Stimulated activated CD4-positive, alpha-beta T cell treated with anti-CD3 and anti-CD28 coated beads, Interleukin-4, amount 100 ng/mL, for 4 hours (primary cell): ENCODE measurements around the gene DCC.

Experiments
- DNase-seq, 2 experiments: peaks; one replicate each; pipeline ENCODE4 v3.0.0-alpha.2; 2020

Gene DCC

GRCh38 chr18:53254265-53254664 is 914.3 kb downstream of the DCC start:
- DNase-seq = no peak

DNA sequence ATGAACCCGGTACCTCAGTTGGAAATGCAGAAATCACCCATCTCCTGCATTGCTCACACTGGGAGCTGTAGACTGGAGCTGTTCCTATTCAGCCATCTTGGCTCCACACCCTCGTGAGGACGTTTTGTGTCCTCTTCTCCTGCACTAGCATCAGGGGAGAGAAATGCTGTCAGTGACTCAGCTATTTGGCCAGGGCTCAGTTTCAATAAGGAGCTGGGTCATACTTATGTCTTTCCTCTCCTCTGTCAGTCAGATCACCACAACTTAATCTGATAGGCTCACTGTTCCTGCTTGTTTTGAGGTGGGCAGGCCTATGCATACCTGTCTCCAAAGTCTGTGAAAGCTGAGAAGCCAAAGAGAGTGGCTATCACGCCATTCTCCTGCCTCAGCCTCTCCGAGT is 921.2 kb downstream of the DCC start:
- DNase-seq = no peak

GRCh38 chr18:53266850-53267249 is 926.9 kb downstream of the DCC start:
- no peak for DNase-seq

GRCh38 chr18:53268455-53268854 is 928.5 kb downstream of the DCC start:
- DNase-seq = no peak

GRCh38 chr18:53281406-53281805 is 941.4 kb downstream of the DCC start:
- no peak for DNase-seq

DNA sequence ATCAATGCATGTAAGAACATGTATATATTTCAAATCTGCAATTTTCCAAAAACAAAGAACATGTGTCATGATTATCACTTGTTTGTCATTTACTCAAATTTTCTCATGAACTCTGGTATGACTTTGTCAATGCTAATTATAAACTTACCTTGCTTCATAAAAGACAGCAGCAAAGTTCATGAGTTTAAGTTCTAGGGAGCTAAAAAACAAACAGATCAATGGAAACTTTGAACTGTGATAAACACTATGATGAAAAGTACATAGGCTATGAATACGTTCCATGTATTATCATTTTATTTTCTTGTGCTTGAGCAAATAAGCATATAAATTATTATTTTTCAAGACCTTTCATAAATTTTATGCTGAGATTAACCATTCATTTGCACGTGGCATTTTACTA is 943.7 kb downstream of the DCC start:
- no peak for DNase-seq

DNA sequence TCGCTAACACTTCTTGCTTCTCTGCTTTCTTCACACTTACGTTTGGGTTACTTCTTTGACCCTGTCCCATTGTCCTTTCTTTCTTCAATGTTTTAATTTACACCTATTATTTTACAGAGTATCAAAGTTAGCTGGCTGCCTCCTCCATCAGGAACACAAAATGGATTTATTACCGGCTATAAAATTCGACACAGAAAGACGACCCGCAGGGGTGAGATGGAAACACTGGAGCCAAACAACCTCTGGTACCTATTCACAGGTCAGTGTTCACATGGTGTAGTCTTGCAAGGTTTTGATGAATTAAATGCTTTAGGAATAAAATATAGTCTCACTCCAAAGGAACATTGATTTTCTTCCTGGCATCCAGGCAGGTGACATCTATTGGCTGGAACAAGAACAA is 965.5 kb downstream of the DCC start:
- DNase-seq = no peak

DNA sequence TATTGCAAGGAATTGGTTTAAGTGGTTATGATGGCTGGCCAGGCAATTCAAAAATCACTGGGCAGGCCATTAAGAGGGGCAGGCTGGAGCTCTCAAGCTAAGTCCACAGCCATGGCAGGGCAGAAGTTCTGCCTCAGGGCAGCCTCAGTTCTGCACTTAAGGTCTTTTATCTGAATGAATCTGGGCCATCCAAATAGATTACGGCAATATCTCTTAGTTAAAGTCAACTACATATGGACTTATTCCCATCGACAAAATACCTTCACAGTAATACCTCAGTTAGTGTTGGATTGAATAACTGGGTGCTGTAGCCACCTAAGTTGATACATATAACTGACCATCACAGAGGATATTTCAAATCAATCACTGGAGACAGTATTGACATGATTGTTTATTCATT is 979.6 kb downstream of the DCC start:
- no peak for DNase-seq

GRCh38 chr18:53322163-53322562 is 982.2 kb downstream of the DCC start:
- no peak for DNase-seq

DNA sequence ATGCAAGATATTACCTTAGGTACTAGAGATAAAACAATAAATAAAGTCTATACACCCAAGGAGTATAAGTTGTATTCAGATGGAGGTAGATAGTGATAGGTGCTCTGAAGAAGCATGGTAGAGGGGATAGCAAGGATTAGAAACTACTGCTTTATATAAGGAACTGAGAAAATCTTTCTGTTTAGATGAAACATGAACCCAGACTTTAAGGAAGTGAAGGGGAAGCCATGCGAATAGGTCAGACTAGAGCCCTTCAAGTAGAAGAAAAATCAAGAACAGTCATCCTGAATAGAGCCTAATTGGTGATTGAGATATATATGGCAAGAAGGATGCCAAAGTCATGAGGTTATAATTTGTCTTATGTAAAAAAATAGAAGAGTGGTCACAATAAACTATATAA is 984.4 kb downstream of the DCC start:
- DNase-seq = no peak

- no peak for DNase-seq
These were observed 1020.8 kb downstream of the DCC start for GRCh38 chr18:53360501-53361443.

- DNase-seq = no peak
These were observed 1035.6 kb downstream of the DCC start for GRCh38 chr18:53375621-53376020.

DNA sequence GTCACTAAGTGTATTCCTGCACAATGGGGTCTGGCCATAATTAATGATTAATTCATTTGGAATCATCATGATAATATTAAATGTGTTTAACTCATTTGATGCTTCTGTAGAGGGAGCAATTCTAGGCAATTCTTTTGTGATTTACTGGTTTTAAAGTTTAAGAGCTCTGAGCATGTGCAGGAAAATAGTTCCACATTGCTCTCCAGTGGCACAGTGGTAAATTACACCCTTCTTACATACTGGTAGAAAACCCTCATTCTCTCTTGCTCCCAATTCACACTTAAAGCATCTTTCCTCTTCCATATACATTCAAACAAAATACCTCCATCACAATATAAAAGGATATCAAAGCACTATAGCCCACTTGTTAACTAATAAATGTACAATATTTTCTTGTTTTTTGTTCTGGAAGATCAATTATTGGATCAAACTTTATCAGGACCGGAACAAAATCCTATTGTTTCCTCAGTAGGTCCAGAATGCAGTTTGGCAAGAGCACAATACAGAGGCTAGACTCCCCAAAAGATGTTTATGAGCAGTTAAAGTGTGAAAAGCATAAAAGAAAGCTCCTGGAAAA is 1040.2 kb downstream of the DCC start:
- DNase-seq = no peak

GRCh38 chr18:53382870-53383269 is 1042.9 kb downstream of the DCC start:
- no peak for DNase-seq

DNA sequence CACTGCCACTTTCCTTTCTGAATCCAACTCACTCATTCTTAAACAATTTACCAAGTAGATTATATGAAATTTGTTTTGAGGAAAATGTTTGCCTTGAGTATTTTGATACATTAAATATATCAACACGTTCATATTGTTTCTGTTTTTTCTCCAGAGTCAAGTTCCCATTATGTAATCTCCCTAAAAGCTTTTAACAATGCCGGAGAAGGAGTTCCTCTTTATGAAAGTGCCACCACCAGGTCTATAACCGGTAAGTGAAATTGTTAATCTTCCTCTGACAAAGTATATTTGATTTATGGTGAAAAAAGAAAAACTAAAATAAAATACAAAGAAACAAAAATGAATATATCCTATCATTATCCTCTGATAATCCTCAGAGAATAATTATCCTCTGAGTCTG is 1045.9 kb downstream of the DCC start:
- no peak for DNase-seq

DNA sequence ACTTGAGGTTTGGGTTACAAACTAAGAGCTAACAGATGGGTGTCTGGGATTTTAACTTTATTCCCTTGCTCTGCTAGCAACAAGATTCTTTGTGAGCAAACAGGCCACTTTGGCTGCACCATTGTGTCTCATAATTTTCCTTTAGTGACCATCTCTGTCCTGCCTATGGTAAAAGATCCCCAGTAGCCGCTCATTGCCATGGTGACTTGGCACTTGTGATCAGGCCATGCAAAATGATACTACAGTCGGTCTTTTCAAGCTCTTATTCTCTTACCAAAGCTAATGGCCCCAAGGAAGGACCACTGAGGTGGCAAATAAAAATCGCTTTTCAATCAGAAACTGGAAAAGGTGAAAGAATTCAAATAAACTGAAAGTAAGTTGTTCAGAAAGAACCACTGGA is 1047.6 kb downstream of the DCC start:
- DNase-seq = no peak

- DNase-seq = no peak
These were observed 1062.7 kb downstream of the DCC start for GRCh38 chr18:53402670-53403069.

DNA sequence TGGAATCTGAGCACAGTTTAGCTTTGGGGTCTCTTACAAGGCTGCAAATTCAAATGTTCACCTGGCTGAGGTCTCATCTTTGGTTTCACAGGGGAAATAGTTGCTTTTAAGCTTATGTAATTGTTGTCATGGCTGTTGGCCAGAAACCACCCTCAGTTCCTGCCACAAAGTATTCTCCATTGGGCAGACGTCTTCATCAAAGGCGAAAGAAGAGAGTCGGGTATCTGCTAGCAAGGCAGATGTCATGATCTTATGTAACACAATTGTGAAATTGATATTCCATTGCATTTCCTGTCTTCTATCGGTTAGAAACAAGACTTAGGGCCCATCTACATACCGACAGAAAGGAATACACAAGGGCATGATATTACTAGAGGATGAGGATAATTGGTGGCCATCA is 1068.3 kb downstream of the DCC start:
- DNase-seq = no peak

- no peak for DNase-seq
These were observed 1071.5 kb downstream of the DCC start for GRCh38 chr18:53411511-53411910.

- DNase-seq = no peak
These were observed 1077.0 kb downstream of the DCC start for GRCh38 chr18:53417003-53417402.

DNA sequence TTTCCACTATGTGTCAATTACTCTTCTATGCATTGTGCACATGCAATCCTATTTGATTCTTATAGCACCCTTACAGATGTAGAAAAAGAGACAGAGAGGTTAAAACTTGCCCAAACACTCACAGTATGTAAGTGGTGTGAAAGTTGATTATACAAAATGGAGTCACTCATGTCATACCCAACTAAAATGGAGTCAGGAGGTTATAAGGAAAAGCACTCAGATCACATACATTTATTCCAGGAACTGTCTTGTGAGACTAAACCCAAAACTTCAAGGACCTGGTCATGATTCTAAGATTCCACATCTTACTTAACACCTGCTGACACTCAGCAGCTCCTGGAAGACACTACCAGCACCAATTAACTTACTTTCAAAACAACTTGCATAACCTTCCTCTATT is 1081.9 kb downstream of the DCC start:
- no peak for DNase-seq

DNA sequence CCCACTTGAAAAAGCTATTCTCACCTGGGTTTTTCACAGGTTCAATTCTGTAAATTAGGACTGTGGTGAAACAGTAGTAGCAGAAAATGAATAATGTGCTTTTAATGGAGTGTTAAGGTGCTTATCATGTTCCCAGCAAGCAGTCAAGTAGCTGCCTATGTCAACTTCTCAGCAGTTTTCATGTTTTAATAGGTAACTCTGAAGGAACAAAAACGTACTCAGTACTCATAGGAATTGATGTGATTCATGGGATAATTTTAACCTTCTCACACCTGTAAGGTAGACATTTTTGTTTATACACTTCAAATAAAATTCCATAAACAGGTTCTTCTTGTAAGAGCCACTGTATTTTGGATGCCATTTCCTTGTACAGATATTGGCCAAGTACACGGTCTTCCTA is 1082.9 kb downstream of the DCC start:
- DNase-seq = no peak

GRCh38 chr18:53426666-53427184 is 1086.7 kb downstream of the DCC start:
- no peak for DNase-seq

- no peak for DNase-seq
These were observed 1101.9 kb downstream of the DCC start for GRCh38 chr18:53441761-53442414.
